Stimulated activated CD4-positive, alpha-beta T cell treated with anti-CD3 and anti-CD28 coated beads, TNF-alpha, amount 100 ng/mL, for 4 hours (primary cell): Measurements from ENCODE around the gene ATXN3.

Experiments used
- DNase-seq, 3 experiments: peaks; one replicate each; pipeline ENCODE4 v3.0.0-alpha.2; 2020; ENCODE audit warnings: low read depth in 3 of 3

ATXN3 gene

GRCh38 chr14:92106143-92106926, at the start of gene ATXN3:
ATXN3 (minus strand) TSS chr14:92106582; CDS start chr14:92106552, 30 bp downstream.
- peak; percentile 89 to 94 (median 91) for DNase-seq

GRCh38 chr14:92154283-92154942, 48.0 kb upstream of the ATXN3 start:
- DNase-seq = no peak

GRCh38 chr14:92153581-92153980, 47.2 kb upstream of the ATXN3 start:
- no peak for DNase-seq

- no peak for DNase-seq
Observed at GRCh38 chr14:92144708-92145107, 38.3 kb upstream of the ATXN3 start.

GRCh38 chr14:92143962-92144361, 37.6 kb upstream of the ATXN3 start:
- DNase-seq = no peak

- no peak for DNase-seq
Observed at GRCh38 chr14:92143309-92143708, 36.9 kb upstream of the ATXN3 start.

GRCh38 chr14:92135269-92135668, 28.9 kb upstream of the ATXN3 start:
- DNase-seq = no peak

- DNase-seq = no peak
Observed at GRCh38 chr14:92134456-92134855, 28.1 kb upstream of the ATXN3 start.

GRCh38 chr14:92122761-92123160, 16.4 kb upstream of the ATXN3 start:
- DNase-seq = no peak

GRCh38 chr14:92122351-92122677, 15.9 kb upstream of the ATXN3 start:
- no peak for DNase-seq

GRCh38 chr14:92121670-92122350, 15.4 kb upstream of the ATXN3 start, which contains the start of the genes CPSF2 and NDUFB1:
CPSF2 (plus strand) TSS chr14:92121969; CDS start chr14:92130985, 9,016 bp downstream.
NDUFB1 (minus strand) TSS chr14:92121706; CDS start chr14:92117637, 4,069 bp downstream.
- peak; percentile 67 to 80 (median 74) for DNase-seq

- DNase-seq = no peak
Observed at GRCh38 chr14:92121207-92121669, 14.9 kb upstream of the ATXN3 start.

GRCh38 chr14:92109490-92109889, 3.1 kb upstream of the ATXN3 start:
- no peak for DNase-seq

GRCh38 chr14:92108345-92109254, 2.2 kb upstream of the ATXN3 start:
- no peak for DNase-seq

- no peak for DNase-seq
Observed at GRCh38 chr14:92105893-92106142, 564 bp downstream of the ATXN3 start.

GRCh38 chr14:92105073-92105892, 1.1 kb downstream of the ATXN3 start:
- no peak for DNase-seq

- no peak for DNase-seq
Observed at GRCh38 chr14:92103363-92103989, 2.9 kb downstream of the ATXN3 start.

- no peak for DNase-seq
Observed at GRCh38 chr14:92099802-92100201, 6.6 kb downstream of the ATXN3 start.

- DNase-seq = no peak
Observed at GRCh38 chr14:92093320-92093719, 13.1 kb downstream of the ATXN3 start.

- DNase-seq = no peak
Observed at GRCh38 chr14:92088494-92088893, 17.9 kb downstream of the ATXN3 start.
